Activated B cell treated with CpG ODN at 0.5 μM for 24 hours (primary cell): Measurements from ENCODE around the gene SLC41A3. TPM values are rescaled to one million over a fixed set of nuclear protein-coding genes. Genes with fewer than 3 reads are reported as not detected.
A peak's percentile ranks its signal among the peaks of the same experiment; 100 is the strongest.
"Not testable (repeated sequence)": the region's sequence is repeated elsewhere in the genome, so short reads cannot be mapped to it uniquely, and the experiment has no call there.

ENCODE experiments used
- ATAC-seq: fragments of 200-7000 bp; cut with Tn5 transposase; one replicate; pipeline ENCODE4 v1.10.0; 2021; ENCODE audit warnings: low read depth, mild to moderate bottlenecking, moderate library complexity
- CTCF ChIA-PET: fragments of 350-600 bp; sonication (Branson Sonifier 250); formaldehyde crosslinking; loops from one replicate; lab custom pipeline; 2021; ENCODE audit warnings: antibody characterized with exemption; lab: Charles Lee
- POLR2A ChIA-PET: fragments of 350-600 bp; sonication (Branson Sonifier 250); formaldehyde crosslinking; loops from one replicate; lab custom pipeline; 2021; ENCODE audit warnings: antibody characterized with exemption; lab: Charles Lee
- DNase-seq: peaks from one replicate; pipeline ENCODE4 v3.0.0; 2022
- H3K27ac Mint-ChIP-seq: one replicate; pipeline ENCODE4 v1.8.0; 2020; ENCODE audit warnings: mixed read lengths
- H3K27me3 Mint-ChIP-seq: one replicate; pipeline ENCODE4 v1.8.0; 2021; ENCODE audit warnings: mixed read lengths
- H3K36me3 Mint-ChIP-seq: one replicate; pipeline ENCODE4 v1.8.0; 2021; ENCODE audit warnings: low read depth, mixed read lengths
- H3K4me1 Mint-ChIP-seq: one replicate; pipeline ENCODE4 v1.8.0; 2021; ENCODE audit warnings: mixed read lengths
- H3K4me3 Mint-ChIP-seq: one replicate; pipeline ENCODE4 v1.8.0; 2020; ENCODE audit warnings: mild to moderate bottlenecking, mixed read lengths
- H3K9me3 Mint-ChIP-seq: one replicate; pipeline ENCODE4 v1.8.0; 2020; ENCODE audit warnings: mixed read lengths
- intact Hi-C: fragments of 100-400 bp; cut with micrococcal nuclease; formaldehyde crosslinking; loops from one replicate; pipeline ENCODE4 v1.15.1; 2024
- total RNA-seq: library from RNA; stranded (reverse); gene quantifications from 2 replicates; pipeline ENCODE4 v1.2.3, GENCODE V29; 2022
- TF ChIP-seq, protein P1 (sequence below): fragments of 200-600 bp; IDR thresholded peaks from one replicate; pipeline ENCODE4 v1.8.0; 2022; ENCODE audit warnings: antibody characterized with exemption, mild to moderate bottlenecking

Gene SLC41A3
- total RNA-seq, 1 donor from 2014 or later = 36.2 TPM

DNA sequence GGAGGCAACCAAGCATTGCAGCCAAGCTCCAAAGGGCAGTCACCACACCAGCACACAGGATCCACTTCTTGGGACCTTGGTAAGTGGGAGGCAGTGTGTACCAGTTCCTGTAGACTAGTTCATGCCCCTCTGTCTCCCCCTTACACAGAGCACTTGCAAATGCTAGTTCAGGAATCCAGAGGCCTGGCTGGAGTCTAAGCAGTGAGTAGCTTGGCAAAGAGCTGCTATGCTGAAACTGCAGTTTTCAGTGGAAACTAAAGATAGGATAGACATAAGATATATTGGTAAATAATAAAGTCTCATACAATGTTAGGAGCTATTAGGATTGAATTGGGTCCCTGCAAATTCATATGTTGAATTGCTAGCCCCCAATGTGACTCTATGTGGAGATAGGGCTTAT lies 13.9 kb upstream of the SLC41A3 start:
- H3K4me1 Mint-ChIP-seq = no peaks in the 10 kb centered on the region
- ChIA-PET POLR2A (no interaction called here), CTCF (no interaction called here)
- DNase-seq (no peak), ATAC-seq (no peak)
- H3K36me3 Mint-ChIP-seq = peaks cover 3% of the 10 kb centered on the region
- intact Hi-C loops = no loop called here
- TF ChIP-seq, protein P1, sequence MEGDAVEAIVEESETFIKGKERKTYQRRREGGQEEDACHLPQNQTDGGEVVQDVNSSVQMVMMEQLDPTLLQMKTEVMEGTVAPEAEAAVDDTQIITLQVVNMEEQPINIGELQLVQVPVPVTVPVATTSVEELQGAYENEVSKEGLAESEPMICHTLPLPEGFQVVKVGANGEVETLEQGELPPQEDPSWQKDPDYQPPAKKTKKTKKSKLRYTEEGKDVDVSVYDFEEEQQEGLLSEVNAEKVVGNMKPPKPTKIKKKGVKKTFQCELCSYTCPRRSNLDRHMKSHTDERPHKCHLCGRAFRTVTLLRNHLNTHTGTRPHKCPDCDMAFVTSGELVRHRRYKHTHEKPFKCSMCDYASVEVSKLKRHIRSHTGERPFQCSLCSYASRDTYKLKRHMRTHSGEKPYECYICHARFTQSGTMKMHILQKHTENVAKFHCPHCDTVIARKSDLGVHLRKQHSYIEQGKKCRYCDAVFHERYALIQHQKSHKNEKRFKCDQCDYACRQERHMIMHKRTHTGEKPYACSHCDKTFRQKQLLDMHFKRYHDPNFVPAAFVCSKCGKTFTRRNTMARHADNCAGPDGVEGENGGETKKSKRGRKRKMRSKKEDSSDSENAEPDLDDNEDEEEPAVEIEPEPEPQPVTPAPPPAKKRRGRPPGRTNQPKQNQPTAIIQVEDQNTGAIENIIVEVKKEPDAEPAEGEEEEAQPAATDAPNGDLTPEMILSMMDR = no peak
- no peak overlapping the region for H3K4me3 Mint-ChIP-seq
- H3K9me3 Mint-ChIP-seq = peaks cover 16% of the 10 kb centered on the region
- no peak overlapping the region for H3K27ac Mint-ChIP-seq
- H3K27me3 Mint-ChIP-seq = peaks cover 4% of the 10 kb centered on the region

DNA sequence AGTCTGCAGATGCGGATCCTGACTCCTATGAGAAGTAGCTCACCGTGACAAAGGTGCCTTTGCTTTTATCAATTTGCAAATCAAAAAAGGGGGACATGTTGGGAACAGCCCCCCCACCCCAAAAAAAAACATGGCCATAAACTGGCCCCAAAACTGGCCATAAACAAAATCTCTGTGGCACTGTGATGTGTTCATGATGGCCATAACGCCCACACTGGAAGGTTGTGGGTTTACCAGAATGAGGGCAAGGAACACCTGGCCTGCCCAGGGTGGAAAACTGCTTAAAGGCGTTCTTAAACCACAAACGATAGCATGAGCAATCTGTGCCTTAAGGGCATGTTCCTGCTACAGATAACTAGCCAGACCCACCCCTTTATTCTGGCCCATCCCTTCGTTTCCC lies 12.3 kb upstream of the SLC41A3 start:
- DNase-seq, H3K4me3 Mint-ChIP-seq, H3K36me3 Mint-ChIP-seq, intact Hi-C loops, H3K4me1 Mint-ChIP-seq, POLR2A ChIA-PET, CTCF ChIA-PET, H3K27ac Mint-ChIP-seq, ATAC-seq, H3K27me3 Mint-ChIP-seq: not testable (repeated sequence)
- peaks cover 20% of the 10 kb centered on the region for H3K9me3 Mint-ChIP-seq

DNA sequence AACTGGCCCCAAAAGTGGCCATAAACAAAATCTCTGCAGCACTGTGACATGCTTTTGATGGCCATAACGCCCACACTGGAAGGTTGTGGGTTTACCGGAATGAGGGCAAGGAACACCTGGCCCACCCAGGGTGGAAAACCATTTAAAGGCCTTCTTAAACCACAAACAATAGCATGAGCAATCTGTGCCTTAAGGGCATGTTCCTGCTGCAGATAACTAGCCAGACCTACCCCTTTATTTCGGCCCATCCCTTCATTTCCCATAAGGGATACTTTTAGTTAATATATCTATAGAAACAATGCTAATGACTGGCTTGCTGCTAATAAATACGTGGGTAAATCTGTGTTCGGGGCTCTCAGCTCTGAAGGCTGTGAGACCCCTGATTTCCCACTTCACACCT lies 8.2 kb upstream of the SLC41A3 start:
- H3K27ac Mint-ChIP-seq, H3K4me1 Mint-ChIP-seq, CTCF ChIA-PET, DNase-seq, H3K27me3 Mint-ChIP-seq, POLR2A ChIA-PET, ATAC-seq, H3K4me3 Mint-ChIP-seq, H3K36me3 Mint-ChIP-seq, intact Hi-C loops: not testable (repeated sequence)
- peaks cover 18% of the 10 kb centered on the region for H3K9me3 Mint-ChIP-seq

DNA sequence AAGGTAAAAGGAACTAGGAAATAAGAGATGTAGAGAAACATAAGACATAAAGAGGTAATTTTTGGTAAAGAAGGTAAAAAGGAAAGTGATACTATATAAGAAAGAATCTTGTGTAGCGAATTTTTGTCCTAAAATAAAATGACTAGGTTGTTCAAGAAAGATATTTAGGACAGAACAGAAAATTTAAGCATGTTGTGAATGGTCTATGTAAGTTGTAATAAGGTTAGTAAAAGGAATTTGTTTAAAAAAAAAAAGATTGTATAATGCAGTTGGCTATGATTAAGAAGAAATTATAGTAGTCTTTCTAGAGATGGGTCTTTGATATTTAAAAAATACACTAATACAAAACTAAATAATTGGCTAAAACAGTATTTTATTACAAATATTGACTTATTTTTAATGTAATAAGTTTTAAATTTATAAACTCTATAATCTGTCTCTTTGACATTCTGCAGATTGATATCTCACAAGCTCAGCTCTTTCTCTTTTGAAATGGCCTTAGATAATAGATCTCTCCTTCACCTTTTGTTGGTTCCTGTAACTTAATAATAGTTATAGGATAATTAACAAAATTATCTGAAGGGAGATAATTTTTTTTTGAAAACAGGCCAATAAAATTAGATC lies 3.7 kb upstream of the SLC41A3 start:
- DNase-seq = no peak
- ChIA-PET POLR2A (interaction anchor here (0.7 kb wide), 1 partner anchor 97 kb away, joined by 3 read pairs; no protein-coding TSS in a partner anchor), CTCF (no interaction called here)
- intact Hi-C loops = no loop called here
- Mint-ChIP-seq H3K36me3 (no peaks in the 10 kb centered on the region), H3K4me3 (no peak overlapping the region), H3K9me3 (peaks cover 4% of the 10 kb centered on the region), H3K27me3 (peaks cover 4% of the 10 kb centered on the region), H3K4me1 (peaks cover 16% of the 10 kb centered on the region), H3K27ac (no peak overlapping the region)
- TF ChIP-seq, protein P1 = no peak
- ATAC-seq = no peak

DNA sequence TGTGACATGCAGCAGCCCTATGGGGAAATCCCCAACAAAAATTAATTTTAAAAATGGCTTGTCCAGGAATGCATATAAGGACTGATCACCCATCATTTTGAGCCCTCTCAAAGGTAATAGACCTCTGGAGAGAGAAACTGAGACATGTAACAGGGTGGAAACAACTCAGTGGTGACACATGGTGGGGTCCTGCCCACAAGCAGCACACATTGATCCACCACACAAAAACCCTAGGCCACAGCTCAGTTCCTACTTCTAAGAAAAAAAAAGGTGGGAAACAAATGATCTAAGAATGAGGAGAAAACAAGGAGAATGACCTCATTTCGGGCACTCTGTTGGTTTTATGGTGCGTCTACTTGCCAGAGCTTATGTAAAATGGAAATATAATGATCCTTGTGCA lies 1.9 kb upstream of the SLC41A3 start:
- Mint-ChIP-seq H3K36me3 (no peaks in the 10 kb centered on the region), H3K9me3 (peaks cover 2% of the 10 kb centered on the region), H3K4me3 (peak overlapping the region; percentile 32), H3K27ac (no peak overlapping the region), H3K4me1 (peaks cover 16% of the 10 kb centered on the region), H3K27me3 (no peaks in the 10 kb centered on the region)
- no peak for ATAC-seq
- no peak for DNase-seq
- POLR2A ChIA-PET = no interaction called here
- intact Hi-C loops = loop anchor here (2.0 kb wide), 1 partner anchor 271 kb away; the partner anchor contains the start of gene KLF15
- CTCF ChIA-PET = no interaction called here
- TF ChIP-seq, protein P1 = no peak

DNA sequence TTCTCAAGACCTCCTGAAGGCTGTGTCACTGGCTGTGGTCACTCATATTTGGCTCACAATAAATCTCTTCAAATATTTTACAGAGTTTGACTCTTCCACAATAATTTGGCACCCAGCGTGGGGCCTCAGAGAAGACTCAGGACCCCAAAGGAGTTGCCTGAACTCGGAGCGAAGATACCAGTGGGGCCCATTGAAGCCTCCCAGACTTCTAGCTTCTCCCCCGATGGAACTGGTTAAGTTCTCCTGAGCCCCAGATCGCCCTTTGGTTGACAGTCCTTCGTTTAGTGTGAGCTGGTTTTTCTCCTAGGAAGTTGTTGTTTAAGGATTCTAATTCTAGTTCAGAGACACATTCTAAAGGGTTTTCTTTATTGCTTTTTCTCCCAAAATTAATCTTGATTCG lies 1.4 kb upstream of the SLC41A3 start:
- H3K27me3 Mint-ChIP-seq = no peaks in the 10 kb centered on the region
- H3K4me1 Mint-ChIP-seq = peaks cover 16% of the 10 kb centered on the region
- DNase-seq = no peak
- H3K27ac Mint-ChIP-seq = no peak overlapping the region
- ChIA-PET CTCF (no interaction called here), POLR2A (no interaction called here)
- peaks cover 2% of the 10 kb centered on the region for H3K9me3 Mint-ChIP-seq
- intact Hi-C loops = loop anchor here (2.0 kb wide), 1 partner anchor 272 kb away; the partner anchor contains the start of gene KLF15
- no peak for ATAC-seq
- H3K36me3 Mint-ChIP-seq = no peaks in the 10 kb centered on the region
- TF ChIP-seq, protein P1 = no peak
- peak overlapping the region; percentile 88 for H3K4me3 Mint-ChIP-seq
